HCT116 (cell line): ENCODE results near the gene SYNGAP1.

Source experiments
- CTCF ChIP-seq, 3 experiments: fragments of 200-600 bp in 1 of 3; sonication (generic) in 1 of 3; IDR thresholded peaks in 2 of 3; conservative IDR thresholded peaks in 1 of 3; 2 replicates each; pipeline ENCODE4 v1.5.1; 2012 to 2017; ENCODE audit warnings: low read depth in 2 of 3, low read length in 2 of 3, antibody characterized with exemption in 1 of 3, borderline replicate concordance in 1 of 3, control low read depth in 1 of 3, mild to moderate bottlenecking in 1 of 3, mixed read lengths in 1 of 3, mixed run types in 1 of 3, moderate library complexity in 1 of 3; ENCODE audit not compliant: insufficient read depth in 1 of 3
- EZH2 ChIP-seq: fragments of 200-600 bp; sonication (generic); IDR thresholded peaks from 2 replicates; pipeline ENCODE4 v1.6.1; 2017; ENCODE audit warnings: antibody characterized with exemption, mixed run types
- TF ChIP-seq, protein P1 (sequence below): IDR thresholded peaks from 2 replicates; pipeline ENCODE4 v1.6.1; 2012; ENCODE audit warnings: low read depth

- TF ChIP-seq, protein P1, sequence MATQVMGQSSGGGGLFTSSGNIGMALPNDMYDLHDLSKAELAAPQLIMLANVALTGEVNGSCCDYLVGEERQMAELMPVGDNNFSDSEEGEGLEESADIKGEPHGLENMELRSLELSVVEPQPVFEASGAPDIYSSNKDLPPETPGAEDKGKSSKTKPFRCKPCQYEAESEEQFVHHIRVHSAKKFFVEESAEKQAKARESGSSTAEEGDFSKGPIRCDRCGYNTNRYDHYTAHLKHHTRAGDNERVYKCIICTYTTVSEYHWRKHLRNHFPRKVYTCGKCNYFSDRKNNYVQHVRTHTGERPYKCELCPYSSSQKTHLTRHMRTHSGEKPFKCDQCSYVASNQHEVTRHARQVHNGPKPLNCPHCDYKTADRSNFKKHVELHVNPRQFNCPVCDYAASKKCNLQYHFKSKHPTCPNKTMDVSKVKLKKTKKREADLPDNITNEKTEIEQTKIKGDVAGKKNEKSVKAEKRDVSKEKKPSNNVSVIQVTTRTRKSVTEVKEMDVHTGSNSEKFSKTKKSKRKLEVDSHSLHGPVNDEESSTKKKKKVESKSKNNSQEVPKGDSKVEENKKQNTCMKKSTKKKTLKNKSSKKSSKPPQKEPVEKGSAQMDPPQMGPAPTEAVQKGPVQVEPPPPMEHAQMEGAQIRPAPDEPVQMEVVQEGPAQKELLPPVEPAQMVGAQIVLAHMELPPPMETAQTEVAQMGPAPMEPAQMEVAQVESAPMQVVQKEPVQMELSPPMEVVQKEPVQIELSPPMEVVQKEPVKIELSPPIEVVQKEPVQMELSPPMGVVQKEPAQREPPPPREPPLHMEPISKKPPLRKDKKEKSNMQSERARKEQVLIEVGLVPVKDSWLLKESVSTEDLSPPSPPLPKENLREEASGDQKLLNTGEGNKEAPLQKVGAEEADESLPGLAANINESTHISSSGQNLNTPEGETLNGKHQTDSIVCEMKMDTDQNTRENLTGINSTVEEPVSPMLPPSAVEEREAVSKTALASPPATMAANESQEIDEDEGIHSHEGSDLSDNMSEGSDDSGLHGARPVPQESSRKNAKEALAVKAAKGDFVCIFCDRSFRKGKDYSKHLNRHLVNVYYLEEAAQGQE, result no peak
- no peak for TF ChIP-seq CTCF (IDR thresholded peaks at IDR 0.05 in 2 of 3, conservative IDR thresholded peaks at IDR 0.05 in 1 of 3; ENCODE audit: borderline replicate concordance in 1 of 3, insufficient read depth in 1 of 3, low read depth in 2 of 3, low read length in 2 of 3)
- no peak for TF ChIP-seq EZH2
Measured at GRCh38 chr6:33443025-33443424, 23.2 kb downstream of the SYNGAP1 start.
